ENCODE data around the gene DGKB. TPM values are rescaled to one million over a fixed set of nuclear protein-coding genes. Genes with fewer than 3 reads are reported as not detected.

The DGKB gene
- total RNA-seq, 2 experiments from 2014 or later, result not detected

DNA sequence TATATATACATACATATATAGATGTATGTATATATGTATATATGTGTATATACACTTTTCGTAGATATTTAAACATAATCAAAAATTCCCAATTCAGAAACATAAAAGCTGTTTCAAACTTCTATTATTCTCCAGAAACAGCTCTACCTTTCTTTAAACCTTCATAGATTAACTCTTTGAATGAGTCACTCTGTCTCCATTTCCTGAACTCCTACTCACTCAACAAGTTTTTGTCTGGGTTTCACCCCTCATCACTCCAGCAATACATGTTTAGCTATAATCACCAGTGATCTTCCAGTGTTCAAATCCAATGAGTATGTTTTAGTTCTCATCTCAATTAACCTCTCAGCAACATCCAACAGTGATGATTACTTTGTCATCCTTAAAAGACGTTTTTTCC is 9.6 kb downstream of the DGKB start:
- POLR2A ChIA-PET, result no interaction called here
- CTCF ChIA-PET, result no interaction called here

DNA sequence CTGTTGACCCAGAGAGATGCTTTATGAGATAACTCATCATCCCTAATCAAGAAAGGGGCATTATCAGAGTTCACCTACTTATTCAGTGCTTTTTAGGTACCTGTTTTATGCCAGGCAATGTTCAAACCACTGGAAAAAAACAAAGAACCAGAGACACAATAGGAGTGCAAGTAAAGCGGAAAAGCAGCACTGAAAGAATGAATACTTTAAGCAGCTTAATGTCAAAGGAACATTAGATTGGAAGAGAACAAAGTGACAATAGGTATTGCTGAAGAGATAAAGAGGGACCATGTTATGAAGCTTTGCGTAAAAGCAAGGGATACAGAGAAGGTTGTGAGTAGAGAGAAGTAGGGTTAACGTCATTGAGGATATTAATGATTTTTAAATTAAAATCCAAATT is 11.3 kb downstream of the DGKB start:
- no peak for DNase-seq
- no peaks in the 10 kb centered on the region for H3K9me3 Mint-ChIP-seq
- no peak overlapping the region for H3K27ac Mint-ChIP-seq
- H3K4me1 Mint-ChIP-seq, result no peaks in the 10 kb centered on the region
- H3K27me3 Mint-ChIP-seq, result no peaks in the 10 kb centered on the region
- H3K4me3 Mint-ChIP-seq, result no peak overlapping the region
- ChIA-PET CTCF (no interaction called here), POLR2A (no interaction called here)
- H3K36me3 Mint-ChIP-seq (ENCODE audit: low read depth), result no peaks in the 10 kb centered on the region

More for the DNA sequence above, 9.6 kb downstream of the DGKB start:
- H3K4me3 Mint-ChIP-seq, result no peak overlapping the region
- no peaks in the 10 kb centered on the region for H3K36me3 Mint-ChIP-seq (ENCODE audit: low read depth)
- H3K4me1 Mint-ChIP-seq, result no peaks in the 10 kb centered on the region
- no peaks in the 10 kb centered on the region for H3K9me3 Mint-ChIP-seq
- H3K27me3 Mint-ChIP-seq, result no peaks in the 10 kb centered on the region
- no peak for DNase-seq
- no peak overlapping the region for H3K27ac Mint-ChIP-seq

DNA sequence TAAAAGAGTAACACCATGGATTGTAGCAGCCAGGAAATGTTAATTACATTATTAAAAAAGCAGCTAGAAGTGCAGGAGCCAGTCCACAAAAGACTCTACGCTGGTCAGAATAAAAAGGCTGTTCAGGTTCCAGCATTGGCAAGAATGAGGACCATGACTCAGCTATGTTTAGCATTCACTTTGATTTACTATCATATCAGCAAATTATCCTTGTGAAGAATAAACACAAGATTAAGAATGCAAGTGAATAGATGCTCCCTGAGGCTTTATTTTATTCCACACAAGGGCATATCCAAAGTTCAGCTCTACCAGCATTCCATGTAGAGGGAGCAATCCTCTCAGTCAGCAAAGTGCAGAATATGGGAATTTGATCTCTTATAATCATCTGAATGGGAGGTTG is 13.6 kb downstream of the DGKB start:
- Mint-ChIP-seq H3K36me3 (ENCODE audit: low read depth) (no peaks in the 10 kb centered on the region), H3K4me1 (no peaks in the 10 kb centered on the region), H3K9me3 (no peaks in the 10 kb centered on the region), H3K27ac (no peak overlapping the region), H3K27me3 (no peaks in the 10 kb centered on the region), H3K4me3 (no peak overlapping the region)
- CTCF ChIA-PET, result no interaction called here
- no peak for DNase-seq
- POLR2A ChIA-PET, result no interaction called here

DNA sequence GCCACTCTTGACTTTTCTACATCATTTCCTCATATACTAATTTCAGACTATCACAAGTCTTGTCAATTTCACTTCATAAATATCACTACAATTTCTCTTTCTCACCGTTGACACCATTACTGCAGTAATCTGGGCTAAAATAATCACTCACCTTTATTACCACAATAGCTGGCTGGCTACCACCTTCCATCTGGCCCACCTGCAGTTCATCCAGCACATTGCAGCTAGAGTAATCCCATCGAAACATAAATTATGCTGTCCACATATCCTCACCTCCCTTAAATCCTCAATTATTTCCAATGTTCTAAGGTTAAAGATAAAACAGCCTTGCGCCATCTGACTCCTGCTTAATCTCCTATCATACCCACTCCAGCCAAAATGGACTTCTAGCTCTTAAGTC is 16.0 kb downstream of the DGKB start:
- Mint-ChIP-seq H3K27ac (no peak overlapping the region), H3K27me3 (no peaks in the 10 kb centered on the region), H3K4me1 (no peaks in the 10 kb centered on the region), H3K9me3 (no peaks in the 10 kb centered on the region), H3K4me3 (no peak overlapping the region), H3K36me3 (ENCODE audit: low read depth) (no peaks in the 10 kb centered on the region)
- POLR2A ChIA-PET, result no interaction called here
- CTCF ChIA-PET, result no interaction called here
- no peak for DNase-seq

DNA sequence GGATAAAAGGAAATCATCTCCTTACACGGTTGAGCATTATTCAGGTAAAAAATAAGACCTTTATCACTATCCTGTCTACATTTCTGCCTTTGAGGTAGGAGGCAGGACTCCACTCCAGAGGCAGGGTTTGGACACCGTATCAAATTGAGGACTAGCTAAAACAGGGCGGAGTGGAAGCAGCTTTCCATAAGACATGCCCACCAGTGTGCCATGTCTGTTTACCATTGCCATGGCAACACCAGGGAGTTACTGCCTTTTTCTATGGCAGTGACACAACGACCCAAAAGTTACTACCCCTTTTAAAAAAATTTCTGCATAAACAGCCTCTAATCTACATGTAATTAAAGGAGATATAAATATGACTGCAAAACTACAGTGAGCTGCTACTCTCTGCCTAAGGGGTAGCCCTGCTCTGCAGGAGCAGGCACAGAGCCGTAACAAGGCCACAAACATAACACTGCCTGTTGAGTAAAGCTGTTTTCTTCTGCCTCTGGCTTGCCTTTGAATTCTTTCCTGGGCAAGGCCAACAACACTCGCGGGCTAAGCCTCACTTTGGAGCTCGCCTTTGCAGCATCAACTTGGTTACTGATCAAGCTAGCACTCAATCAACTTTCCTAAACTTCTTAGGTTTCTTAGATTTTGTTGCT is 26.5 kb downstream of the DGKB start:
- CTCF ChIA-PET, result no interaction called here
- no peaks in the 10 kb centered on the region for H3K27me3 Mint-ChIP-seq
- no peak overlapping the region for H3K27ac Mint-ChIP-seq
- H3K9me3 Mint-ChIP-seq, result no peaks in the 10 kb centered on the region
- no peaks in the 10 kb centered on the region for H3K36me3 Mint-ChIP-seq (ENCODE audit: low read depth)
- no peaks in the 10 kb centered on the region for H3K4me1 Mint-ChIP-seq
- DNase-seq, result no peak
- no peak overlapping the region for H3K4me3 Mint-ChIP-seq
- POLR2A ChIA-PET, result no interaction called here

DNA sequence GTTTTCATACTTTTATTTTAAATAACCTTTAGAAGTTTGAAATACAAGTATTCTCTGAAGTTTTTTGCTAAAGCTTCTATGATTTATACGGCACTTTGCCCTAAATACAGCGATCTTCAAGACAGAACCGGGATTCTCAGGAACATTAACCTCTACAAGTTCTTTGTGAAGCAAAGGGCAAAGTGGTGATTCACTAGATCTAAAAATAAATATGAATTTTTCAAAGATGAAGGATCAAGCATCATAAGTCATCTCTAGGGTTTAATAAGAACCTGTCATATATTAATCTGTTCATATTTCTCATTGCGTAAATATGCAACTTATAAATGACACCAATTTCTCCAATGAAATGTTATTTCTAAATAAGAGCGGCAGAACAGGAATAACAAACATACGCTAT is 30.7 kb downstream of the DGKB start:
- CTCF ChIA-PET, result no interaction called here
- Mint-ChIP-seq H3K4me1 (no peaks in the 10 kb centered on the region), H3K4me3 (no peak overlapping the region), H3K27me3 (no peaks in the 10 kb centered on the region), H3K9me3 (peaks cover 2% of the 10 kb centered on the region), H3K27ac (no peak overlapping the region), H3K36me3 (ENCODE audit: low read depth) (no peaks in the 10 kb centered on the region)
- no peak for DNase-seq
- POLR2A ChIA-PET, result no interaction called here

DNA sequence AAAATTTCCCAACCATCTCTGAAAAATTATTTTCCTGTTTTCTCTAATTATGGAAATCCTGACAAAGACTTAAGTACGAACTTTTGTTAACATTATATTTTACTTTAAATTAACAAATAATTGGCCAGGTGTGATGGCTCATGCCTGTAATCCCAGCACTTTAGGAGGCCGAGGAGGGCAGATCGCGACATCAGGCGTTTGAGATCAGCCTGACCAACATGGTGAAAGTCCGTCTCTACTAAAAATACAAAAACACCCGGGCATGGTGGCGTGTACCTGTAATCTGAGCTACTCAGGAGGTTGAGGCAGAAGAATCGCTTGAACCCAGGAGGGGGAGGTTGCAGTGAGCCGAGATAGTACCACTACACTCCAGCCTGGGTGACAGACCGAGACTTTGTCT is 32.2 kb downstream of the DGKB start:
- H3K4me1 Mint-ChIP-seq, result no peaks in the 10 kb centered on the region
- peaks cover 2% of the 10 kb centered on the region for H3K9me3 Mint-ChIP-seq
- CTCF ChIA-PET, result no interaction called here
- H3K27ac Mint-ChIP-seq, result no peak overlapping the region
- no peak overlapping the region for H3K4me3 Mint-ChIP-seq
- no peak for DNase-seq
- H3K36me3 Mint-ChIP-seq (ENCODE audit: low read depth), result no peaks in the 10 kb centered on the region
- no peaks in the 10 kb centered on the region for H3K27me3 Mint-ChIP-seq
- POLR2A ChIA-PET, result no interaction called here

DNA sequence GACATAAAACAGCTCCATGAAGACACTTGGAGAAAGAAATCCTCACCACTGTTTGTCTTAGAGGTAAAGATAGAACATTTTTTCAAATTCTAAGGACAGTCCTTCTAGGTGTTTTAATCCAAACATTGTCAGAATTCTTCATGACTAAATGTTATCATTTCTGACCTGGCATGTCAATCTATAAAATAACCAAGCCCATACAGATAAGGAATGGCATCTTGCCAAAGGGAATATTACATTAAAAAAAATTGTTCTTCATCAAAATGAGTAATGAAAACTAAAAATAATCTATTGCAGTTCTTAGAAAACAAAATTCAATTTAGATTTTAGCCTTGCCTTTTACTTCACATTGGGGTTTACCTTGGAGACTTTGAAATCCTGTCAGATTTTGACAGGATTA is 33.6 kb downstream of the DGKB start:
- no peak for DNase-seq
- POLR2A ChIA-PET, result no interaction called here
- H3K27me3 Mint-ChIP-seq, result no peaks in the 10 kb centered on the region
- no peaks in the 10 kb centered on the region for H3K36me3 Mint-ChIP-seq (ENCODE audit: low read depth)
- H3K27ac Mint-ChIP-seq, result no peak overlapping the region
- H3K4me1 Mint-ChIP-seq, result no peaks in the 10 kb centered on the region
- peaks cover 2% of the 10 kb centered on the region for H3K9me3 Mint-ChIP-seq
- CTCF ChIA-PET, result no interaction called here
- no peak overlapping the region for H3K4me3 Mint-ChIP-seq

DNA sequence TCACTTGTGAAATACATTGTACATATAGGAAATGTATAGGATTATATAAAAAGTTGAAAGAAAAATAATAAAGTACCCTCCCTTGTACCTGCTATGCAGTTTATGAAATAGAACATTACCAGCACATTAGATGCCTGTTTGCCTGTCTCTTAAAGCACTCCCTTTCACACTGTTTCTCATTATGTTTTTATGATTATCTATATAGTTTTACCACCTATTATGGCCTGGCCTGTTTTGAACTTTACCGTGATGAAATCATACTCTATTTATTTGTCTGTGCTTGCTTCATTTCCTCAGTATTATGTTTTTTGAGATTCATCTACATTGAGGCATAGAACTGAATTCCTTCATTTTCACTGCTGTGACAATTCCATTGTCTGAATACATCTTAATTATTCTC is 41.1 kb downstream of the DGKB start:
- Mint-ChIP-seq H3K27me3 (no peaks in the 10 kb centered on the region), H3K36me3 (ENCODE audit: low read depth) (no peaks in the 10 kb centered on the region), H3K9me3 (no peaks in the 10 kb centered on the region), H3K4me3 (no peak overlapping the region), H3K4me1 (no peaks in the 10 kb centered on the region), H3K27ac (no peak overlapping the region)
- DNase-seq, result no peak
- ChIA-PET CTCF (no interaction called here), POLR2A (no interaction called here)

DNA sequence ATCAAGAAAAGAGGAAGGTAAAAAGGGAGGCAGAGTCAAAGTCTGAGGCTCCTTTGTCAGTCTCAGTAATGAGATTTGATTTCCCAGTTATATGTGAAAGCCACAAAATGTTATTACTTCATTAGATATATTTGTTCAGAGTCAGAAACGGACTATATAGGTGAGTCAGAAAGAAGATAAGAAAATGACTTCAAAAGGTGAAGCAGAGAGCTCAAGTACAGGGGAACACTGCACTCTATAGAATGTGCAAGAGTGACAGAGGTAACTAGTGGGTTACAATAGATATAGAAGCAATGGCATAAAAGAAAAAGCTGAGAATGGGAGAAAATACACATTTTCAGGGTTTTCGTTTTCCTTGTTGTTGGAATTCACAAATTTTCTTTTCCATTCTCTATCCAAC is 43.3 kb downstream of the DGKB start:
- CTCF ChIA-PET, result no interaction called here
- POLR2A ChIA-PET, result no interaction called here
- Mint-ChIP-seq H3K27ac (no peak overlapping the region), H3K36me3 (ENCODE audit: low read depth) (no peaks in the 10 kb centered on the region), H3K9me3 (no peaks in the 10 kb centered on the region), H3K4me1 (no peaks in the 10 kb centered on the region), H3K4me3 (no peak overlapping the region), H3K27me3 (no peaks in the 10 kb centered on the region)
- no peak for DNase-seq

DNA sequence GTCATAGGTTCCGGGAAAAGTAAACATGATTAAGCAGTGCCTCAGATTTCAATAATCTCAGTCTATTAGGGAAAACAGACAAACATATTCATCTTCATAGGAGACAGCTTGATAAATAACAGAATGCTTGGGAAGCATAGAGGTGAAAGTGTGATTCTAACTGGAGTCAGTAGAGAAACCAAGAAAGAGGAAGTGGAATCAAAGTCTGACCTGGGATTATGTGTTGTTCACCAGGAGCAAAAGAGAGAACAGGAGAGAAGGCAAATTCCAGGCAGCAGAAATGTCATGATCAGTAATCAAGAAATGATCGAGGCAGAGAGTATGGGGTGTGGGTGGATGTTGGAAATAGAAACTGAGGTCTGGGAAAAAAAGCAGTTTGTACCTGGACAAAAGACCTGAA is 43.7 kb downstream of the DGKB start:
- Mint-ChIP-seq H3K9me3 (no peaks in the 10 kb centered on the region), H3K4me1 (no peaks in the 10 kb centered on the region), H3K36me3 (ENCODE audit: low read depth) (no peaks in the 10 kb centered on the region), H3K27ac (no peak overlapping the region), H3K27me3 (no peaks in the 10 kb centered on the region), H3K4me3 (no peak overlapping the region)
- no peak for DNase-seq
- POLR2A ChIA-PET, result no interaction called here
- CTCF ChIA-PET, result no interaction called here

DNA sequence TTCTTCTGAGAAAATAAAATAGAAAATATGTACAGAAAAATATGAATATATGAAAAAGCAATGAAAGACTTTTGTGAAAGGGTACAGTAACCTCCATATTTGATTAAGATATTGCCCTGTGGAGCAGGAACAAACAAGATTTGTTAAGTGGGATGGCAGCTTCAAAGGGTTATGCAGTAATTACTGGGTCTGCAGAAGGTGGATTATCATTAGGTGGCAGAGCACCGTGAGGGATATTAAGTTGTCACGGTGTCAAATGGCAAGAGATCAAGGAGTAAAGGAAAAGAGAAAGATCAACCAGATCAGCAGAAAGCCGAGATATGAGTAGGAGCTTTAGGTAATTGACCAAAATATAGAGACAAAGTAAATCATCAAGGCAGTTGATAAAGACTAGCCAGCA is 44.1 kb downstream of the DGKB start:
- DNase-seq, result no peak
- H3K4me3 Mint-ChIP-seq, result no peak overlapping the region
- no peaks in the 10 kb centered on the region for H3K9me3 Mint-ChIP-seq
- no peaks in the 10 kb centered on the region for H3K36me3 Mint-ChIP-seq (ENCODE audit: low read depth)
- ChIA-PET POLR2A (no interaction called here), CTCF (no interaction called here)
- no peaks in the 10 kb centered on the region for H3K4me1 Mint-ChIP-seq
- no peaks in the 10 kb centered on the region for H3K27me3 Mint-ChIP-seq
- no peak overlapping the region for H3K27ac Mint-ChIP-seq

DNA sequence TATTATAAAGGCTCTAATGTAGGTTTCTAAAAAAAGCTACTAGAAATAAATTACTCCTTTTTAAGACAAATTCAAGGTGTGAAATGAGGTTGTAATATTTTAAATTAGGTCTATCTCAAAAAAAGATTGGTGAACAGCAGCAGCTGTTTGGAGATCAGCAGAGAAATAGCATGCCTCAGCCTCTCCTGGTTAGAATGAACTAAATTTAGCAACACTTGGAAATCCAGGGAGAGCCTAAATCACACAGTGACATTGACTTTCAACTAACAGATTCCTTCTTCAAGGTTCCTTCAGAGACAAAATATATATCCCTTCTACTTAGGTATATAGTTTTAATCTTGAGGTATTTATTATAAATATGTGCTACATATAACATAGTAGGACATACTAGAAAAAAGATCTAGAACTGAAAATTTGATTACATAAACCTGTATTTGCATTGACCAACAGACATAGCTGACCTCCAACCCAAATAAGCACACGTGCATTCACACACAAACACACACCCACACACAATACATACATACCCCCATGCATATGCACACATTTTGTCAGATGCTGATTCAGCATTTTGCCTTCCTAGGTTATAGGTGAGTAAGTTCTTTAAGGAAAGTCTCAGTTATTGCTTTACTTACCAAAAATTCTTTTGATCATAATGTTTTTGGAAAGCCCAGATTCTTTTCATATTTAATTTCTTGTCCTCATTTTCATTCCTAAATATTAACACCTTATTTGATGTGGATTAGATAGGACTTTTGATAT is 47.3 kb downstream of the DGKB start:
- no peak overlapping the region for H3K27ac Mint-ChIP-seq
- no peaks in the 10 kb centered on the region for H3K27me3 Mint-ChIP-seq
- peaks cover 1% of the 10 kb centered on the region for H3K4me1 Mint-ChIP-seq
- ChIA-PET POLR2A (no interaction called here), CTCF (no interaction called here)
- no peak overlapping the region for H3K4me3 Mint-ChIP-seq
- DNase-seq, result no peak
- H3K9me3 Mint-ChIP-seq, result no peaks in the 10 kb centered on the region
- H3K36me3 Mint-ChIP-seq (ENCODE audit: low read depth), result no peaks in the 10 kb centered on the region

DNA sequence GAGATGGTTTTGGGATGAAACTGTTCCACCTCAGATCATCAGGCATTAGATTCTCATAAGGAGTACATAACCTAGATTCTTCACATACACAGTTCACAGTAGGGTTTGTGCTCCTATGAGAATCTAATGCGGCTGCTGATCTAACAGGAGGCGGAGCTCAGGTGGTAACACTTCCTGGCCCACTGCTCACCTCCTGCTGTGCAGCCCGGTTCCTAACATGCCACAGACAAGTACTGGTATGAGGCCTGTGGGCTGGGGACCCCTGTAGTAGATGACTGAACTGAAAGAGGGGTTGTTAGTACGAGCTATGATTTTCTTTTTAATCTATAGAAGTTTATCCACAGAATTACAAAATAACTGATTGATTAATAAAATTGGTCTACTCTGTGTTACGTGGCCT is 48.1 kb downstream of the DGKB start:
- ChIA-PET POLR2A (no interaction called here), CTCF (no interaction called here)
- Mint-ChIP-seq H3K4me3 (no peak overlapping the region), H3K4me1 (peaks cover 5% of the 10 kb centered on the region), H3K36me3 (ENCODE audit: low read depth) (no peaks in the 10 kb centered on the region), H3K27ac (no peak overlapping the region), H3K27me3 (no peaks in the 10 kb centered on the region), H3K9me3 (peaks cover 2% of the 10 kb centered on the region)
- DNase-seq, result no peak

All from activated CD4-positive, alpha-beta memory T cell treated with anti-CD3 and anti-CD28 coated beads, Interleukin-2, amount 10 ng/mL, durations not matched to agents 7 days and 5 days (primary cell).